HG02970 (cell line): ENCODE data around the gene SIPA1L3.

Experiments used
- ATAC-seq: cut with Tn5 transposase; IDR thresholded peaks from one replicate; pipeline ENCODE4 v1.9.1; 2021; ENCODE audit warnings: mild to moderate bottlenecking, moderate library complexity, moderate number of reproducible peaks; ENCODE audit not compliant: unreplicated experiment, low FRiP score

The SIPA1L3 gene

GRCh38 chr19:37992761-37993160 lies 85.8 kb downstream of the SIPA1L3 start:
- ATAC-seq, result no peak

- ATAC-seq, result no peak
Observed at GRCh38 chr19:37994823-37995130, 87.8 kb downstream of the SIPA1L3 start.

DNA sequence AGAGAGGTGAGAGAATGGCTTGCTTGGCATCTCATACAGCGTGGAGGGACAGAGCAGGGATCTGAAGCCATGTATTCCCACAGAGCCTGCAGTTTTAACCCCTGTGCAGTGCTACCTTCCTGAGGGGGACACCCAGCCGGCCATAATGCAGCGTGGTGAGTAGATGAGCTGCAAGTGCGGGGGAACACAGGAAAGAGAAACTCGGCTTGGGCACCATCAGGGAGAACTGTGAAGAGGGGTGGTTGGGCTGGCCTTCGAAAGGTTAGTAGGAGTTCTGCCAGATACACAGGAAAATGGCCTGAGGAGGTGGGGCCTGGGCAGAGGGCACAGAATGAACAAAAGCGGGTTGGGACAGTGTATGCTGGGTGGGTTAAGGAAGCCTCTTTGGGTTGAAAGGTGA lies 88.3 kb downstream of the SIPA1L3 start:
- no peak for ATAC-seq

GRCh38 chr19:37997911-37998344 lies 90.9 kb downstream of the SIPA1L3 start:
- ATAC-seq, result no peak

DNA sequence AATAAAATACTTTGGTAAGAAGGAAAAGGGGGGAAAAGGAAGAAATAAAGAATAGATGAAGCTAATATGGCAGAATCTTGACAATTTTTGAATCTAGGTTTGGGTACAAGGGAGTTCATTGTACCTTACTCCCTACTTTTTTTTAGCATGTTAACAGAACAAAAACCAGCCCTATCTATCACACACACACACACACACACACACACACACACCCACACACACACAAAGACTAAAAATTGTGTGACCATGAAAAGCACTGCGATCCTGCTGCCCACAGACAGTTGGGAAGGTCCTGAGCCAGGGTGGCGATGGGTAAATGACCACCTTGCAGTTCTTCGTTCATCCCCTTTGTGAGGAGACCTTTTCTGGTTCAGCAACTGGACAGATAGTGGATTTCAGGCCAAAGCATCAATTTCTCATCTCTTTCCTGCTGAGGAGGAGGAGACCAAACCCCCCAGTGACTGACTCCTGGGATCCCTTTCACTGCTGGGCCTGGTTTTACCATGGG lies 91.8 kb downstream of the SIPA1L3 start:
- no peak for ATAC-seq

- ATAC-seq, result no peak
Observed at GRCh38 chr19:37999309-38000213, 92.6 kb downstream of the SIPA1L3 start.

- no peak for ATAC-seq
Observed at GRCh38 chr19:38001158-38001781, 94.3 kb downstream of the SIPA1L3 start.

DNA sequence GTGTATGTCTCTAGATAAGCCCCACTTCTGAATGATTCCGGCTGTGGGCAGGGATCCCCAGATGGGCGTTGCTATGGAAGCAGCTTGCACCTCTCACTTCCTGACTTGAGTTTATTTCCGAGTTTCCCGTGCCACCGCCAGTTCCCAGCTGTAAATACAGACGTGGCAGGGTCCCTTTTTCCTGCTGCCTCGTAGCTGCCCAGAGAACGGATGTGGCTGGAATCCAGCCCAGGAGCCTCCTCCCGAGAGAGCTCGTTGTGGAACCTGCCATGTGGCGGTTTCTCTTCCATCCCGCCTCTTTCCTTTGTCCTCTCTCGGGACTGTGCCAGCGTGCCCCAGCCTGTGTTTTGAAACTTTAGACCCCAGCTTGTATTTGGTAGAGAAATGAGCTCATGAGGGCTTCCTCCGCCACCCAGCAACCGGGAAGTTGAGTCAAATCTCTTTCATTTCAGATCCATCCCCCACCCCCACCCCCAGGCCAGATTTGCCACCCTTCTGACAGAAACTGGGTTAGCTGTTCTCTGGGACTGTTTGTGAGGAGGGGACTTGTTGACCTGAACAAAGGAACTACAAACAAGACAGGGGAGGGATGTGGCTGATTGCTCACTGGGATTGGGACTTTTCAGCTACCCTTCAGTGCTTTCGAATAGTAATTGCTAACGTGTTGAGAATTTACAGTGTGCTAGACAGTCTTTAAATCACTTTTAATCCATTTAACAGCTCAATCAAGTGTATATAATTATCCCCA lies 96.6 kb downstream of the SIPA1L3 start:
- no peak for ATAC-seq

DNA sequence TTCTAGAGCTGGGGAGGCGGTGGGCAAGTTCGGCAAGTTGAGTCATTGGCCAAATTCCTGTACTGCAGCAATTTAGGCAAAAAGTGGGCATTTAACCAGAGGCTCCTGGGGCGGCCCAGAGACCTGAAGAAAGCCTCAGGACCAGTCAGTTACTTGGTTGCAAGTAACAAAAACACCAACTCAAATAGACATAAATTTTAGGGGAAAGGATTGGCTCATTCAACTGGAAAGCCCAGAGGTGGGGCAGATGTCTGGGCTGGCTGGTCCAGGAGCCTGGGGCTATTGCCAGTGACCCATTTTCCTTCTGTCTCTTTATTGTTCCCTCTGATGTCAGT lies 97.1 kb downstream of the SIPA1L3 start:
- no peak for ATAC-seq

- no peak for ATAC-seq
Observed at GRCh38 chr19:38004521-38005223, 97.7 kb downstream of the SIPA1L3 start.

GRCh38 chr19:38005224-38005614 lies 98.2 kb downstream of the SIPA1L3 start:
- no peak for ATAC-seq

- ATAC-seq, result no peak
Observed at GRCh38 chr19:38006361-38007045, 99.5 kb downstream of the SIPA1L3 start.

GRCh38 chr19:38009650-38010242 lies 102.7 kb downstream of the SIPA1L3 start:
- no peak for ATAC-seq

GRCh38 chr19:38011426-38011825 lies 104.4 kb downstream of the SIPA1L3 start:
- no peak for ATAC-seq

- no peak for ATAC-seq
Observed at GRCh38 chr19:38012290-38012689, 105.3 kb downstream of the SIPA1L3 start.

DNA sequence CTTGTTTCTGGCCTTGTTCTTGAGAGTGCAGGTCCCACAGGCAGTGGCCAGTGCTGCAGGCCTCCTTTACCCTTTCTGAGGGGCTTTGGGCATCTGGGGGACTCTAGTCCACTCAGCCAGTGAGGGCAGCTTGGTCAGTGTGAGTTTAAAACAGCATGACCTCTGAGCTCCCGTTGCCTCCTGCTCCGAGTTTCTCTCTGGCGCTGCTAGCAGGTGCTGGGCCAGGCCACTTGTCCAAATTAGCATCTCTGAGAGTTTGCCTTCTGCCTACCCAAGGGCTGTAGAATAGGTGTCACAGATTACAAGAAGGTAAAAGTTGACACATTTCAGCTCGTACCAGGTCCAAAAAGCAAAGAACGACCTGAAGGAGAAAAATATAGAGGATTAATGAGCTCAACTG lies 105.9 kb downstream of the SIPA1L3 start:
- no peak for ATAC-seq

DNA sequence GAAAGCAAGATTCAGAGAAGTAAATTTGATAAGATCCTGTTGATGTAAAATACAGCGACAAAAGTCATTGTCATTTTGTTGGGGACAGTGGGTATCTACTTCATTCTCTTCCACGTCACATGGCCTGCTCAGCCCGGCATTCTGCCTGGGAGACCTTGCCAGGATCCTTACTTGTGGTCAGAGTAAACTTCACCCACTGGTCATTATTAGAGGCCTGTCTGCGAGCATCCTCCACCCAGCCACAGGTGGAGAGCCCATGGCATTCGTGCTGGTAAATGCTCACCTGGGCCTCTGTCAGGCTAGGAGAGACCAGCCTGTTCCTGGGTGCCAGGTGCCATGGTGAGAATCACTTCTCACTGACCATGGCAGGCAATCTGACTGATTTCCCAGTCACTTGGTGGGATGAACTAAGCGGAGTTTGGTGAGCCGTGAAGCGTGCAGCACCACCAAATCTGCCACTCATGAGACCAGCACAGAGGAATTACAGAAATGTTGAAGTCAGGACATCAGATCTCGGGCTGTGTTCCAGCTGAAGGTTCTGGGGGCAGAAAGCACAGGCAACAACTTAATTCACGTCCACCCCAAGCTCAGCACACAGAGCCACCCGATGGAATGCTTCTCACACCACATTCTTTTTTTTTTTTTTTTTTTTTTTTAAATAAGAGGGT lies 107.0 kb downstream of the SIPA1L3 start:
- ATAC-seq, result no peak

GRCh38 chr19:38015216-38015615 lies 108.2 kb downstream of the SIPA1L3 start:
- ATAC-seq, result no peak

GRCh38 chr19:38015761-38016160 lies 108.8 kb downstream of the SIPA1L3 start:
- no peak for ATAC-seq
